Suprapubic skin (tissue), 4 donors: Measurements from ENCODE around the gene SLC25A31. TPM values are rescaled to one million over a fixed set of nuclear protein-coding genes. Genes with fewer than 3 reads are reported as not detected.

ENCODE experiments used
- DNase-seq, 2 donors: peaks; one replicate each; pipeline ENCODE4 v3.0.0-alpha.2; 2019; ENCODE audit warnings: low spot score in 2 of 2
- H3K27ac ChIP-seq: fragments of 200-600 bp; sonication (generic); one replicate; pipeline ENCODE4 v1.5.1; 2019
- H3K27me3 ChIP-seq: fragments of 200-600 bp; sonication (generic); one replicate; pipeline ENCODE4 v1.5.1; 2019
- H3K36me3 ChIP-seq: fragments of 200-600 bp; sonication (generic); one replicate; pipeline ENCODE4 v1.5.1; 2019
- H3K4me1 ChIP-seq: fragments of 200-600 bp; sonication (generic); one replicate; pipeline ENCODE4 v1.5.1; 2019
- H3K4me3 ChIP-seq: fragments of 200-600 bp; sonication (generic); one replicate; pipeline ENCODE4 v1.5.1; 2019; ENCODE audit warnings: mild to moderate bottlenecking
- H3K9me3 ChIP-seq: fragments of 200-600 bp; sonication (generic); one replicate; pipeline ENCODE4 v1.5.1; 2019
- CTCF ChIP-seq, 2 donors: fragments of 200-600 bp in 1 of 2; fragments of 450-650 bp in 1 of 2; sonication (generic) in 1 of 2; IDR thresholded peaks; one replicate each; pipeline ENCODE4 v1.5.1; 2016 to 2019; ENCODE audit warnings: antibody characterized with exemption in 2 of 2, mild to moderate bottlenecking in 1 of 2, moderate library complexity in 1 of 2
- EP300 ChIP-seq: sonication (generic); formaldehyde crosslinking; IDR thresholded peaks from one replicate; pipeline ENCODE4 v1.6.1; 2017; ENCODE audit warnings: antibody characterized with exemption
- POLR2A ChIP-seq, 2 donors: fragments of 450-650 bp; IDR thresholded peaks; one replicate each; pipeline ENCODE4 v1.6.1; 2017; ENCODE audit warnings: antibody characterized with exemption in 2 of 2, mild to moderate bottlenecking in 2 of 2, moderate library complexity in 2 of 2
- POLR2AphosphoS5 ChIP-seq, 3 donors: sonication (generic); formaldehyde crosslinking; IDR thresholded peaks; one replicate each; pipeline ENCODE4 v1.6.1; 2017; ENCODE audit warnings: antibody characterized with exemption in 3 of 3
- WGBS: methylation state at CpG from one replicate; pipeline ENCODE4 v1.1.5; 2018; 5-methylcytosine and 5-hydroxymethylcytosine counted together
- total RNA-seq, 4 donors: library from RNA; depleted of rRNA; stranded (reverse); fragments of >200 nt; gene quantifications; one replicate each; pipeline ENCODE4 v1.1.0, GENCODE V29; 2016

SLC25A31 gene
- not detected for total RNA-seq

GRCh38 chr4:127730142-127730913 lies at the start of gene SLC25A31:
Gene SLC25A31 (plus strand): TSS chr4:127730400. CDS start chr4:127730546, 146 bp downstream.
- WGBS: 96% methylated on average over 64 of the region's 64 CpGs
- TF ChIP-seq CTCF (IDR thresholded peaks at IDR 0.05) (no peak), POLR2A (IDR thresholded peaks at IDR 0.05) (no peak), POLR2AphosphoS5 (IDR thresholded peaks at IDR 0.05) (no peak), EP300 (no peak)
- H3K27me3 ChIP-seq: no peaks in the 10 kb centered on the region
- H3K27ac ChIP-seq: no peak within 1 kb of the TSS
- H3K36me3 ChIP-seq: no peaks in the 10 kb centered on the region
- H3K4me1 ChIP-seq: no peaks in the 10 kb centered on the region
- no peak within 1 kb of the TSS for H3K4me3 ChIP-seq
- H3K9me3 ChIP-seq: no peaks in the 10 kb centered on the region
- no peak for DNase-seq

GRCh38 chr4:127685292-127685691 lies 44.9 kb upstream of the SLC25A31 start:
- Histone ChIP-seq H3K4me1 (no peaks in the 10 kb centered on the region), H3K4me3 (no peak overlapping the region), H3K27ac (no peak overlapping the region), H3K36me3 (peaks cover 7% of the 10 kb centered on the region), H3K9me3 (no peaks in the 10 kb centered on the region), H3K27me3 (no peaks in the 10 kb centered on the region)
- no peak for DNase-seq
- no peak for TF ChIP-seq EP300
- no peak for TF ChIP-seq CTCF (IDR thresholded peaks at IDR 0.05)
- TF ChIP-seq POLR2AphosphoS5 (IDR thresholded peaks at IDR 0.05): no peak
- no peak for TF ChIP-seq POLR2A (IDR thresholded peaks at IDR 0.05)

GRCh38 chr4:127686658-127687057 lies 43.5 kb upstream of the SLC25A31 start:
- DNase-seq: no peak
- H3K27me3 ChIP-seq: no peaks in the 10 kb centered on the region
- H3K9me3 ChIP-seq: no peaks in the 10 kb centered on the region
- H3K36me3 ChIP-seq: peaks cover 20% of the 10 kb centered on the region
- no peaks in the 10 kb centered on the region for H3K4me1 ChIP-seq
- no peak for TF ChIP-seq CTCF (IDR thresholded peaks at IDR 0.05)
- no peak for TF ChIP-seq POLR2AphosphoS5 (IDR thresholded peaks at IDR 0.05)
- TF ChIP-seq POLR2A (IDR thresholded peaks at IDR 0.05): no peak
- no peak for TF ChIP-seq EP300
- no peak overlapping the region for H3K4me3 ChIP-seq
- H3K27ac ChIP-seq: no peak overlapping the region
- WGBS: 69% methylated on average over 2 of the region's 2 CpGs

- TF ChIP-seq EP300 (no peak), POLR2AphosphoS5 (IDR thresholded peaks at IDR 0.05) (no peak), POLR2A (IDR thresholded peaks at IDR 0.05) (no peak), CTCF (IDR thresholded peaks at IDR 0.05) (no peak)
- 84% methylated on average over 7 of the region's 7 CpGs for WGBS
- Histone ChIP-seq H3K9me3 (no peaks in the 10 kb centered on the region), H3K4me1 (no peaks in the 10 kb centered on the region), H3K27ac (no peak overlapping the region), H3K36me3 (peaks cover 22% of the 10 kb centered on the region), H3K27me3 (no peaks in the 10 kb centered on the region), H3K4me3 (no peak overlapping the region)
- DNase-seq: no peak
Observed at GRCh38 chr4:127687580-127687979, 42.6 kb upstream of the SLC25A31 start.

- 79% methylated on average over 4 of the region's 4 CpGs for WGBS
- Histone ChIP-seq H3K36me3 (peaks cover 4% of the 10 kb centered on the region), H3K4me3 (no peak overlapping the region), H3K4me1 (no peaks in the 10 kb centered on the region), H3K27ac (no peak overlapping the region), H3K9me3 (no peaks in the 10 kb centered on the region), H3K27me3 (no peaks in the 10 kb centered on the region)
- DNase-seq: no peak
- no peak for TF ChIP-seq EP300
- TF ChIP-seq POLR2A (IDR thresholded peaks at IDR 0.05): no peak
- TF ChIP-seq POLR2AphosphoS5 (IDR thresholded peaks at IDR 0.05): no peak
- no peak for TF ChIP-seq CTCF (IDR thresholded peaks at IDR 0.05)
Observed at GRCh38 chr4:127698789-127699200, 31.4 kb upstream of the SLC25A31 start.
